H1 (cell line): ENCODE measurements around the gene KMT2E. TPM values are rescaled to one million over a fixed set of nuclear protein-coding genes. Genes with fewer than 3 reads are reported as not detected.

Experiments
- CTCF ChIA-PET: fragments of 300-600 bp; sonication (Branson Sonifier 250); formaldehyde crosslinking; loops from one replicate; lab custom pipeline; 2021; ENCODE audit not compliant: partially characterized antibody; lab: Charles Lee
- POLR2A ChIA-PET: fragments of 300-600 bp; sonication (Branson Sonifier 250); formaldehyde crosslinking; loops from one replicate; lab custom pipeline; 2021; ENCODE audit warnings: inconsistent platforms; ENCODE audit not compliant: partially characterized antibody; lab: Charles Lee
- DNase-seq, 2 experiments: peaks; one replicate each; pipeline versions ENCODE4 v3.0.0 to v3.0.0-alpha.2; 2010 to 2022; ENCODE audit warnings: low spot score in 2 of 2, low read depth in 1 of 2, mixed read lengths in 1 of 2
- FAIRE-seq: peaks from 2 replicates; lab custom pipeline; 2011; peaks lifted over from hg19 to GRCh38; lab: Jason Lieb, UNC
- H2AFZ ChIP-seq: 2 replicates; pipeline ENCODE4 v1.8.1; 2012; ENCODE audit warnings: low read length, inconsistent platforms
- H2AK5ac ChIP-seq: 2 replicates; pipeline ENCODE4 v1.6.1; 2013; ENCODE audit warnings: low read depth, low read length
- H2BK120ac ChIP-seq: replicated peaks from 2 replicates; pipeline ENCODE3; 2013; ENCODE audit warnings: low read depth, low read length, inconsistent platforms
- H2BK12ac ChIP-seq: 2 replicates; pipeline ENCODE4 v1.6.1; 2013; ENCODE audit warnings: low read depth, low read length
- H2BK15ac ChIP-seq: 2 replicates; pipeline ENCODE4 v1.6.1; 2013; ENCODE audit warnings: low read length
- H2BK20ac ChIP-seq: 2 replicates; pipeline ENCODE4 v1.6.1; 2013; ENCODE audit warnings: low read length
- H2BK5ac ChIP-seq: 2 replicates; pipeline ENCODE4 v1.6.1; 2013; ENCODE audit warnings: low read depth, low read length
- H3K14ac ChIP-seq: 2 replicates; pipeline ENCODE4 v1.6.1; 2013; ENCODE audit warnings: inconsistent platforms; ENCODE audit not compliant: insufficient read length
- H3K18ac ChIP-seq: 2 replicates; pipeline ENCODE4 v1.6.1; 2013; ENCODE audit warnings: low read length; ENCODE audit errors: extremely low read depth
- H3K23ac ChIP-seq: 2 replicates; pipeline ENCODE4 v1.6.1; 2013; ENCODE audit warnings: inconsistent platforms; ENCODE audit not compliant: insufficient read length
- H3K23me2 ChIP-seq: 2 replicates; pipeline ENCODE4 v1.6.1; 2013; ENCODE audit warnings: low read depth, low read length
- H3K27ac ChIP-seq: 2 replicates; pipeline ENCODE4 v1.6.1; 2011; ENCODE audit warnings: low read depth, low read length, inconsistent platforms
- H3K27me3 ChIP-seq, 4 experiments: replicated peaks in 1 of 4; 1 replicate in 1 of 4; 2 replicates in 3 of 4; pipeline versions ENCODE4 v1.6.1 to v1.8.1; 2011 to 2013; ENCODE audit warnings: low read length in 3 of 4, mild to moderate bottlenecking in 3 of 4, inconsistent platforms in 2 of 4, mixed read lengths in 2 of 4, moderate library complexity in 1 of 4; ENCODE audit not compliant: control insufficient read depth in 3 of 4, insufficient read depth in 3 of 4; ENCODE audit errors: extremely low read depth in 1 of 4
- H3K36me3 ChIP-seq, 4 experiments: 2 replicates each; pipeline versions ENCODE4 v1.6.1 to v1.8.1; 2011 to 2013; ENCODE audit warnings: mild to moderate bottlenecking in 4 of 4, low read length in 3 of 4, moderate library complexity in 2 of 4, control low read depth in 1 of 4, inconsistent platforms in 1 of 4; ENCODE audit not compliant: insufficient read depth in 4 of 4, control insufficient read depth in 2 of 4
- H3K4ac ChIP-seq: replicated peaks from 2 replicates; pipeline ENCODE3; 2013; ENCODE audit warnings: low read length, low read depth, mixed read lengths, inconsistent platforms; ENCODE audit not compliant: insufficient read length
- H3K4me1 ChIP-seq, 4 experiments: replicated peaks in 1 of 4; 1 replicate in 1 of 4; 2 replicates in 3 of 4; pipeline versions ENCODE4 v1.6.1 to v1.8.1; 2011 to 2013; ENCODE audit warnings: low read length in 3 of 4, inconsistent platforms in 2 of 4, mixed read lengths in 1 of 4; ENCODE audit not compliant: insufficient read depth in 4 of 4, control insufficient read depth in 3 of 4
- H3K4me2 ChIP-seq, 2 experiments: 2 replicates each; pipeline versions ENCODE4 v1.6.1 to v1.8.1; 2011 to 2013; ENCODE audit warnings: low read depth in 2 of 2, low read length in 2 of 2, control low read depth in 1 of 2, inconsistent platforms in 1 of 2, mild to moderate bottlenecking in 1 of 2; ENCODE audit not compliant: insufficient read depth in 1 of 2
- H3K4me3 ChIP-seq, 4 experiments: fragments of 200-600, 300-600 bp in 1 of 4; sonication (generic), shearing (Covaris generic), sonication (Bioruptor Twin) in 1 of 4; 2 replicates each; pipeline versions ENCODE4 v1.5.1 to v1.8.1; 2011 to 2016; ENCODE audit warnings: low read length in 4 of 4, low read depth in 3 of 4, control low read depth in 2 of 4, inconsistent platforms in 2 of 4, mild to moderate bottlenecking in 2 of 4, mixed read lengths in 1 of 4, moderate library complexity in 1 of 4; ENCODE audit not compliant: insufficient read depth in 2 of 4; ENCODE audit errors: extremely low read depth in 1 of 4
- H3K56ac ChIP-seq: replicated peaks from 2 replicates; pipeline ENCODE3; 2013; ENCODE audit warnings: low read depth, mild to moderate bottlenecking, mixed read lengths, low read length, inconsistent platforms; ENCODE audit not compliant: insufficient read length
- H3K79me1 ChIP-seq: 2 replicates; pipeline ENCODE4 v1.6.1; 2013; ENCODE audit warnings: low read depth, low read length, control low read depth
- H3K79me2 ChIP-seq, 2 experiments: 2 replicates each; pipeline versions ENCODE4 v1.6.1 to v1.8.1; 2012 to 2013; ENCODE audit warnings: low read length in 2 of 2, mild to moderate bottlenecking in 2 of 2, inconsistent platforms in 1 of 2; ENCODE audit not compliant: insufficient read depth in 2 of 2, control insufficient read depth in 1 of 2
- H3K9ac ChIP-seq, 4 experiments: replicated peaks in 1 of 4; 1 replicate in 1 of 4; 2 replicates in 3 of 4; pipeline versions ENCODE4 v1.6.1 to v1.8.1; 2011 to 2013; ENCODE audit warnings: low read depth in 3 of 4, low read length in 3 of 4, control low read depth in 2 of 4, mild to moderate bottlenecking in 2 of 4, moderate library complexity in 2 of 4, inconsistent platforms in 1 of 4; ENCODE audit errors: extremely low read depth in 1 of 4
- H3K9me3 ChIP-seq, 2 experiments: 2 replicates each; pipeline versions ENCODE4 v1.6.1 to v1.8.1; 2012 to 2013; ENCODE audit warnings: mild to moderate bottlenecking in 2 of 2, moderate library complexity in 2 of 2, control low read depth in 1 of 2, inconsistent platforms in 1 of 2, low read depth in 1 of 2, low read length in 1 of 2, mixed read lengths in 1 of 2; ENCODE audit not compliant: insufficient read depth in 2 of 2
- H4K20me1 ChIP-seq, 2 experiments: replicated peaks in 1 of 2; 2 replicates each; pipeline versions ENCODE3 to v1.8.1; 2011 to 2013; ENCODE audit warnings: inconsistent platforms in 2 of 2, low read length in 2 of 2, mild to moderate bottlenecking in 1 of 2; ENCODE audit not compliant: insufficient read depth in 2 of 2, control insufficient read depth in 1 of 2
- H4K5ac ChIP-seq: 2 replicates; pipeline ENCODE4 v1.6.1; 2013; ENCODE audit warnings: low read length, low read depth, mixed read lengths, inconsistent platforms; ENCODE audit not compliant: insufficient read length
- H4K8ac ChIP-seq: 2 replicates; pipeline ENCODE4 v1.8.0; 2013; ENCODE audit warnings: mild to moderate bottlenecking, moderate library complexity, low read length, inconsistent platforms; ENCODE audit not compliant: insufficient read depth; ENCODE audit errors: extremely low read depth
- H4K91ac ChIP-seq: replicated peaks from 2 replicates; pipeline ENCODE3; 2013; ENCODE audit warnings: low read length, mixed read lengths, inconsistent platforms; ENCODE audit not compliant: insufficient read length
- CBX8 ChIP-seq: fragments of 300-800, 300-1000 bp; sonication (generic); IDR thresholded peaks from 2 replicates; pipeline ENCODE4 v1.7.1; 2016; ENCODE audit warnings: low read depth, low read length, borderline replicate concordance
- CHD1 ChIP-seq: IDR thresholded peaks from 2 replicates; pipeline ENCODE4 v1.6.1; 2012; ENCODE audit warnings: low read depth, low read length, improper control_type of control experiment
- SAP30 ChIP-seq: fragments of 300-600 bp; sonication (generic); IDR thresholded peaks from 2 replicates; pipeline ENCODE4 v1.7.1; 2012; ENCODE audit warnings: low read length, moderate library complexity, mild to moderate bottlenecking, inconsistent platforms; ENCODE audit not compliant: insufficient read depth, insufficient replicate concordance
- WGBS, 2 experiments: shearing (Covaris generic) in 1 of 2; methylation state at CpG; one replicate each; pipeline versions ENCODE4 v1.1.6 to v1.1.7; 2013 to 2015; ENCODE audit warnings: low lambda C conversion rate in 2 of 2, mixed read lengths in 2 of 2, inconsistent platforms in 1 of 2, low coverage in 1 of 2, missing lambda C conversion rate in 1 of 2; ENCODE audit not compliant: insufficient replicate concordance in 2 of 2, insufficient coverage in 1 of 2, insufficient read length in 1 of 2; ENCODE audit errors: extremely low coverage in 1 of 2, missing lambda C conversion rate in 1 of 2; 5-methylcytosine and 5-hydroxymethylcytosine counted together
- polyA plus RNA-seq, 7 experiments: library from polyadenylated mRNA; depleted of rRNA in 3 of 7; stranded (reverse) in 5 of 7; unstranded in 2 of 7; fragments of >200 nt in 5 of 7; fragments of 200-250 nt in 2 of 7; gene quantifications; 1 replicate in 5 of 7; 2 replicates in 1 of 7; 4 replicates in 1 of 7; pipeline versions ENCODE4 v1.2.1 to v1.2.3, GENCODE V29; 2011 to 2013; ENCODE audit warnings: missing spikeins in 2 of 7, mixed read lengths in 2 of 7
- total RNA-seq: library from RNA; stranded (reverse); fragmentation: NEBNext Ultra II Directional; extraction: Animal tissue kit (Norgen Biotek cat#: 25700); gene quantifications from 2 replicates; pipeline ENCODE4 v1.2.1, GENCODE V29; 2021

The KMT2E gene
- total and polyA plus RNA-seq, 2 of the 8 experiments (the other 6 are each of a cell fraction or from before 2014, with no cell fraction given): 10.9 to 45.0 TPM

DNA sequence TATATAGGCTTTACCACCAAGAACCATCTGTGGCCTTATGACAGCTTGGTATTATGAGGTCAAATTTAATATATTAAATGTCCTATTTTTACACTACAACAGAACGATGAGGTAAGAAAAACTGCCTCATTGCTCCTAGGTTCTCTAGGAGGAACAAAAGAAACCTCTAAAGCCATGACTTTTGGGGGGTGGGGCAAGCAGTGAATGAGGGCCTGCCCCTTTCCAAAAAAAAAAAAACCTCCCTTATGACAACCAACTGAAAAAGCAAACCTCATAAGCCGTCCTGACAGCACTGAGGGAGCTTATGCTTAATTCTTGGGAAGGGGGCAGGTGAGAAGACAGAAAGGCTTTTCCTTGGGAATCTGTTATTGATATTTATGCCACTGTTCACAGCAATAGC is 116.6 kb downstream of the KMT2E start:
- Histone ChIP-seq H2BK120ac (no peak overlapping the region), H3K4me2 (no peak overlapping the region), H3K9ac (no peak overlapping the region), H3K79me1 (no peaks in the 10 kb centered on the region; the same call in 1 of the 2 replicates), H2AK5ac (no peak overlapping the region), H3K4ac (no peak overlapping the region), H4K91ac (no peak overlapping the region), H2BK12ac (no peak overlapping the region), H2BK15ac (no peak overlapping the region), H4K20me1 (peaks cover 0 to 1% of the 10 kb centered on the region in 2 experiments), H3K9me3 (no peaks in the 10 kb centered on the region), H2BK20ac (no peak overlapping the region), H3K14ac (no peak overlapping the region), H3K23ac (no peak overlapping the region), H3K79me2 (no peaks in the 10 kb centered on the region), H2AFZ (no peak overlapping the region), H3K4me1 (no peaks in the 10 kb centered on the region), H3K56ac (no peak overlapping the region), H3K18ac (no peak overlapping the region), H3K36me3 (peaks cover 0 to 2% (median under 1%) of the 10 kb centered on the region in 4 experiments; a peak in 2 of 8 replicates), H2BK5ac (no peak overlapping the region), H4K5ac (no peak overlapping the region), H3K27ac (no peak overlapping the region), H4K8ac (no peak overlapping the region), H3K23me2 (no peaks in the 10 kb centered on the region), H3K27me3 (no peaks in the 10 kb centered on the region), H3K4me3 (no peak overlapping the region)
- TF ChIP-seq CBX8 (no peak), SAP30 (no peak), CHD1 (no peak)
- ChIA-PET POLR2A (no interaction called here), CTCF (interaction anchor here (0.7 to 1.6 kb wide), 3 partner anchors 10 to 729 kb away, joined by 4 to 6 read pairs (median 5); no protein-coding TSS in a partner anchor)
- 88% methylated on average over 2 of the region's 2 CpGs; no CpG with 5 or more reads in 1 of the 2 experiments for WGBS, 2 experiments
- DNase-seq: no peak
- FAIRE-seq: no peak
